M059J (cell line): ENCODE results near the gene NUP62. TPM values are rescaled to one million over a fixed set of nuclear protein-coding genes. Genes with fewer than 3 reads are reported as not detected.
A peak's percentile ranks its signal among the peaks of the same experiment; 100 is the strongest.
"Not testable (repeated sequence)": the region's sequence is repeated elsewhere in the genome, so short reads cannot be mapped to it uniquely, and the experiment has no call there.

Experiments
- DNase-seq: peaks from one replicate; pipeline ENCODE4 v3.0.0-alpha.2; 2012; ENCODE audit warnings: low read depth
- total RNA-seq: library from RNA; depleted of rRNA; stranded (reverse); fragments of >200 nt; shearing (Covaris generic); gene quantifications from 2 replicates; pipeline ENCODE4 v1.2.3, GENCODE V29; 2014; rRNA removed

The NUP62 gene, protein sequence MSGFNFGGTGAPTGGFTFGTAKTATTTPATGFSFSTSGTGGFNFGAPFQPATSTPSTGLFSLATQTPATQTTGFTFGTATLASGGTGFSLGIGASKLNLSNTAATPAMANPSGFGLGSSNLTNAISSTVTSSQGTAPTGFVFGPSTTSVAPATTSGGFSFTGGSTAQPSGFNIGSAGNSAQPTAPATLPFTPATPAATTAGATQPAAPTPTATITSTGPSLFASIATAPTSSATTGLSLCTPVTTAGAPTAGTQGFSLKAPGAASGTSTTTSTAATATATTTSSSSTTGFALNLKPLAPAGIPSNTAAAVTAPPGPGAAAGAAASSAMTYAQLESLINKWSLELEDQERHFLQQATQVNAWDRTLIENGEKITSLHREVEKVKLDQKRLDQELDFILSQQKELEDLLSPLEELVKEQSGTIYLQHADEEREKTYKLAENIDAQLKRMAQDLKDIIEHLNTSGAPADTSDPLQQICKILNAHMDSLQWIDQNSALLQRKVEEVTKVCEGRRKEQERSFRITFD
- 70.5 and 96.0 TPM in 2 replicates for total RNA-seq

DNA sequence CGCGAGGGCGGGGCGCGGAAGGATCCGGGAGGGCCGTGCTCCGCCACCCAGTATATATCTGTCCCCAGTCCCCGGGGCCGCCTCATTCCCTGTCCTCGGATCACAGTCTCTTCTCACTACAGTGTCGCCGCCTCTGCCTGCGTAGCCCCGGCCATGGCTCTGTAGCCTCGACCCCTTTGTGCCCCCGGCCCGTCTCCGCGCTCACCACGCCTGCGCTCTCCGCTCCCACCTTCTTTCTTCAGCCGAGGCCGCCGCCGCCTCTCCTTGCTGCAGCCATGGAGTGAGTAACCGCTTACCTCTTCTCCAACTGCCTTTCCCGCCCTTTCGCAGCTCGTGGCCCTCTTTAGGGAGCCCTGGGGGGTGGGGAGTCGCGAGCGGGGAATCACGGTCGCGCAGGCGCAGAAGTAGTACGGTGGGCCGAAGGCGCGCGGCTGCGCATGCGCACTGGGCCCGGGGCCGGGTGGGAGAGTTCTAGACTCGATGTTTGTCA lies at the start of gene NUP62, which contains the start of gene ATF5:
NUP62 (minus strand) TSS at position 384 of the 490 bp plus-strand sequence. CDS start 19,697 bp downstream, outside the sequence.
ATF5 (plus strand) TSS at position 85 of the 490 bp plus-strand sequence. CDS start 1,646 bp downstream, outside the sequence.
- DNase-seq, result peak; percentile 90

DNA sequence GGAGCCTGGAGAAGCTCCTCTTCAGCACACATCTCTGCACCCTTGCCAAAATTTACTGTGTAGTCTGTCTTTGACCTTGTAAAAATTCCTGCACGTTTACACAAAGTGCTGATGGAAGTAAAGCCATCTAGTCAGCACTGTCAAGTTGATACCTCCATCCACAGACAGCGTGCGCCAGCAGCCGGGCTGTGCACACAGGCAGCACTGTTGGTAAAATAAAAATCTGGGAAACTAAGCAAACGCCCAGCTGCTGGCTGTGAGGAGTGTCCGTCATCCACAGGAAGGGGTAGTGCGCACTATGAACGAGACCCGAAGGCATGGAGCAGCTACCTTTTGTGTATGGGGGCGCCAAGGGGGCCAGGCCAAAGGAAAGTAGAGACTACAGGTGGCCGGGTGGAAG lies 49.0 kb upstream of the NUP62 start:
- no peak for DNase-seq

DNA sequence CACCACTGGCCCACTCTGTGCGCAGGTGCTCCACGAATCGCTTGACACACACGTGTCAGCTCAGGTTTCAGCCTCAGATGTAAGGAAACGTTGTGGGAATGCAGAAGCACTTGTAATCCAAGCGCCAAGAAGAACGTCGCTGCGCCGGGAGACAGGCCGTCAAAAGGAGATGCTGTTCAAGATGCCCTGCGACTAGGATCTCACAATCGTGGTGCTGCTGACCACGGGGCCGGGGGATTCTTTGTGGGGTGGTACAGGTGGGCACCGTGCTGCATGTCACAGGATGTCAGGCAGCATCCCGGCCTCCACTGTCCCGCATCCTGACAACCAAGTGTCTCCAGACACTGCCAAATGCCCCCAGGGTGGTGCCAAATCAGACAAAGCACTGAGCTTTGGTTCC lies 48.6 kb upstream of the NUP62 start:
- no peak for DNase-seq

DNA sequence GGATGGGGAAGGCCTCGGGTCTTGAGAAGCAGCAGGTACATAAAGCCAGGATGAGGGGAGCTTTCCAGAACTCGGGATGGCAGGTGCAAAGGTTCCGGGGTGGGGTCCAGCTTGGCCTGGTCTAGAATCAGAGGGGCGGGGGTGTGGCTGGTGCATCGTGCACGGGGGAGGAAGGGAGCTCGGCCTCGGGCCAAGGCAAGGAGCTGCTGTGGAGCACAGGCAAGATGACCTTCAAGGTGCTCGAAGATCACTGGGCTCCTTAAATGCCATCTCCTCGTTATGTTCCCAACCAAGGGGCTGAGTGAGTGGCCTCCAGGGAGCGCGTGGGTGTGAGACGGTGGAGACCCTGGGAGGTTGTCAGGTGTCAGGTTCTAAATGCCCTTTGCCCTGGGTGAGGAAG lies 47.8 kb upstream of the NUP62 start:
- no peak for DNase-seq

DNA sequence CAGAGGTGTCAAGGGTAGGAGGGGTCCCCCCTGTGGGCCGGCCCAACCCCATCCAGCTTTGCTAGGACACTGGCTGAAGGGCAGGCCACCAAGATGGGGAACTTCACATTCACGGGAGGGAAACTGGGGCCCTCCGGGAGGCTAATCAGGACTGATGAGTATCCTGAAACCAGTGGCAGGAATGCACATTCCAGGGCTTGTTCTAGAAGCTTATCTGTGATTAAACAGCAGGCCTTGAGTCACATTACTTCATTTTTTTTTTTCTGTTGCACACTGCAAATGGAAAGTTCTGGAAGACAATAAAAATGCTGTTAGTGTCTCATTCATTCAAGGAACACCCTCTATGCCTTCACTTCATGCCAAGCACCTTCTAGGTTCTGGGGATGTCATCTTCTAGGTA lies 47.2 kb upstream of the NUP62 start:
- no peak for DNase-seq

DNA sequence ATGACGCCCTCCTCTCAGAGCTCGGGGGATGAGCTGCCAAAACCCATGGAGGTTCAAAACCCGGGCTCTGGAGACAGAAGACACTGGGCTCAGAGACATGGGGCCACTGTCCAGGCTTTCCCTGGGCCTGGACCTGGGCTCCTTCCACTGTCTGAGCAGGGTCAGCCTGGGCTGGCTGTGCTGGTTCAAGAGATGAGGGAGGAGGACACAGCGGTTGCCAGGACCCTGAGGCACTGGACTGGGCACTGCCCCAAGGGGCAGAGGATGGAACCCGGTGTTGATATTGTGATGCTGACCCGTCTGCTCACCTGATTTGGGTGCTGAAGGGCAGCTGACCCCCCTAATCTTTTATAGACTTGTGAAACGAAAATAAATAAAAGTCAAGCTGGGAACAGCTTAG lies 45.7 kb upstream of the NUP62 start:
- no peak for DNase-seq

DNA sequence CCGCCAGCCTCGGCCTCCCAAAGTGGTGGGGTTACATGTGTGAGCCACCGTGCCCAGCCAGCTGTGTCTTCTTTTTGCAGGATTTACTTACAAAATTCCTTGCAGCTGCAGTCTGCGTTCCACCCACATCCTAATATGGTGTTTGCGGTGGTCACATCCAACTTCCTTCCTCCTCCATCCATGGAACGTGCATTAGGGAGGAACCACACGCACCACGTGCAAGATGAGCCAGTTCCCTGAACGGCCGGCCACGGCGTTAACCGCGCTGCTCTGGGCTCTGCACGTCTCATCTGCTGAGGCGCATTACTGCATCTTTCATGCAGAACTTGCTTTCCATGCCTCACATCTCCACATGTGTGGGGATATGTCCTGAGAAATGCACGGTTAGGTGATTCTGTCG lies 44.7 kb upstream of the NUP62 start:
- no peak for DNase-seq

DNA sequence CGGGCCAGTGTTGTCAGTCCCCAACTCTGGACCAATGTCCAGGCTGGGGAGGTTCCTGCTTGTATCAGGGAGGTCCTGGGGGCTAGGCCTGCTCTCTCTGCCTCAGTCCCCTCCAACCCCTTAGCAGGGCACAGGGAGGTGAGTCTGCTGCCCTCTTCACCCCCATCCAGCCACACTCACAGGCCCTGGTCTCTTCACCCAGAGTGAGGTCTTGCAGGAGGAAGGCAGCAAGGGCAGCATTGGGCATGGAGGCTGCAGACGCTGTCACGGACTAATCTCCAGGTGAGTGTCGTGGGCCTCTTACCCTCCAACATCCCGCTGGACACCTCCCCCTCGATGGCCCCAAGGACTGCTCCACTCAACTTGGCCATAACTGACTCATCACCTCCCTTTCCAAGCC lies 43.5 kb upstream of the NUP62 start:
- DNase-seq, result no peak

DNA sequence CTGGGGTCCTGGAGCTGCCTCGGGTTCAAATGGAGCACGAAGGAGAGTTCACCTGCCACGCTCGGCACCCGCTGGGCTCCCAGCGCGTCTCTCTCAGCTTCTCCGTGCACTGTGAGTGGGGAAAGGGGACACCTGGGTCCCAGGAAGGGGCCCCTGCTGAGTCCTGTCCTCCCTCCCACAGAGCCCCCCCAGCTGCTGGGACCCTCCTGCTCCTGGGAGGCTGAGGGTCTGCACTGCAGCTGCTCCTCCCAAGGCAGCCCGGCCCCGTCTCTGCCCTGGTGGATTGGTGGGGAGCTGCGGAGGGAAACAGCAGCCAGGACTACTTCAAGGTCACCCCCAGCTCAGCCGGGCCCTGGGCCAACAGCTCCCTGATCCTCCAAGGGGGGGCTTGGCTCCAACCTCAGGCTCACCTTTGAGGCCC lies 42.7 kb upstream of the NUP62 start:
- DNase-seq, result no peak

DNA sequence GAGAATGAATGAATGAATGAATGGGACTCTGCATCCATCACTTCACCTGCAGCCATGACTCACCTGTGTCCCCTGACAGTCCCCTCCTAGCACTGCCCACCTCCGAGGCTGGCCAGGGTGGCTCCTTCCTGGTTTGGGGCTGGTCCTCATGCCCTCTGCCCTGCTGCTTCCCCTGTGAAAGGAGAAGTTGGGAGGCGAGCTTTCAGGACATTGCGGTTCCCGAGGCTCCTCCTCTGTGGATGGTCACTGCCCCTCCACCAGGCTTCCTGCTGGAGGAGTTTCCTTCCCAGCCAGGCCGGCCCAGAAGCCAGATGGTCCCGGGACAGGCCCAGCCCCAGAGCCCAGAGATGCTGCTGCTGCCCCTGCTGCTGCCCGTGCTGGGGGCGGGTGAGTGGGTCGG lies 40.1 kb upstream of the NUP62 start:
- DNase-seq, result not testable (repeated sequence)

DNA sequence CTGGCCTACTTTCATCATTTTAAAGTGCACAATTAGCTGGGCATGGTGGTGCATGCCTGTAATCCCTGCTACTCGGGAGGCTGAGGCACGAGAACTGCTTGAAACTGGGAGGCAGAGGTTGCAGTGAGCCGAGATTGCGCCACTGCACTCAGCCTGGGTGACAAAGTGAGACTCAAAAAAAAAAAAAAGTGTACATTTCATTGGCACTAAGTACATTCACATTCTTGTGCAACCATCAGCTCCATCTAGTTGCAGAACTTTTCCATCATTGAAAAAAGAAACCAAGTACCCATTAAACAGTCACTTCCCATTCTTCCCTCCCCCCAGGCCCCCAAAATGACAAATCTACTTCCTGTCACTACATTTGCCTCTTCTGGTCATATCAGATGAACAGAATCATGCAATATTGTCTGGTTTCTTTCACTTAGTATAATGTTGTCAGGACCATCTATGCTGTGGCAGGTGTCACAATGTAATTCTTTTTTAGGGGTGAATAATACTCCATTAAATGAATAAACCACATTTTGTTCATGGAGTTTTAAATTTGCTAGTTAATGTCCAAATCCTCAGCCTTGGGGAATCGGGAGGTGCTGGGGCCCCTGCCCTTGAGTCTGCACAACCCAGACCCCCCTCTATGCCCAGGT lies 39.1 kb upstream of the NUP62 start:
- DNase-seq, result no peak

DNA sequence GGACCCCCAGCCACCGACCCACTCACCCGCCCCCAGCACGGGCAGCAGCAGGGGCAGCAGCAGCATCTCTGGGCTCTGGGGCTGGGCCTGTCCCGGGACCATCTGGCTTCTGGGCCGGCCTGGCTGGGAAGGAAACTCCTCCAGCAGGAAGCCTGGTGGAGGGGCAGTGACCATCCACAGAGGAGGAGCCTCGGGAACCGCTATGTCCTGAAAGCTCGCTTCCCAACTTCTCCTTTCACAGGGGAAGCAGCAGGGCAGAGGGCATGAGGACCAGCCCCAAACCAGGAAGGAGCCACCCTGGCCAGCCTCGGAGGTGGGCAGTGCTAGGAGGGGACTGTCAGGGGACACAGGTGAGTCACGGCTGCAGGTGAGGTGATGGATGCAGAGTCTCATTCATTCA lies 31.7 kb upstream of the NUP62 start, which contains the start of gene SIGLEC11:
SIGLEC11 (minus strand) TSS at position 193 of the 400 bp plus-strand sequence; CDS start at position 102, 91 bp downstream.
- DNase-seq, result not testable (repeated sequence)

DNA sequence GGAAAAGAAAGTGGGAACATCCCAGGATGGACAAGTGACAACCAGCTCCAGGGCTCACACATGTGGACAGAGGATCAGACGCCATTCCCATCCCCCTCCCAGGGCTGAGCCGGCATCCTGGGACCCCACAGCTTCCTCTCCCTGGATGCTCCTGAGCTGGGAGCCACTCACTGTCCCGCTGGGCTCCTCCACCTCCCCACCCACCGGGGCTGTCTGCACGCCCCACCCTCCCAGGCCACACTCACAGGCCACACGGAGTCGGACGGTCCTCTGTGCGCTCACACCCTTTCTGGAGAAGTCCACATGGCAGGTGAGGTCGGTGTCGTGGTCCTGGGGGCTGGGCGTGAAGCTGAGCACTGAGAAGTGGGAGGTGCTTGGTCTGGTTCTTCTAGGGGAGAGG lies 30.6 kb upstream of the NUP62 start:
- not testable (repeated sequence) for DNase-seq

DNA sequence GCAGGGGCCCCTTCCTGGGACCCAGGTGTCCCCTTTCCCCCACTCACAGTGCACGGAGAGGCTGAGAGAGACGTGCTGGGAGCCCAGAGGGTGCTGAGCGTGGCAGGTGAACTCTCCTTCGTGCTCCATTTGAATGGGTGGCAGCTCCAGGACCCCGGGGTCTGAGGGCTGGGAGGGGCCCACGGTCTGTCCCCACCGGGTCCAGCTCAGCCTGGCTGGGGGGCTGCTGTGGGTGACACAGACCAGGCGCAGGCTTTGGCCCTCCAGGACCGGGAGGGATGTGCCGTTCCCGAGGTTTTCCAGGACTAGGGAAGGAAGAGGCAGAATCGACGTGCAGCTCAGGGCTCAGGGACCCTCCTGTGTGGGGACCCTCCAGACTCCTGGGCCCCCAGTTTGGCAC lies 29.3 kb upstream of the NUP62 start:
- not testable (repeated sequence) for DNase-seq

DNA sequence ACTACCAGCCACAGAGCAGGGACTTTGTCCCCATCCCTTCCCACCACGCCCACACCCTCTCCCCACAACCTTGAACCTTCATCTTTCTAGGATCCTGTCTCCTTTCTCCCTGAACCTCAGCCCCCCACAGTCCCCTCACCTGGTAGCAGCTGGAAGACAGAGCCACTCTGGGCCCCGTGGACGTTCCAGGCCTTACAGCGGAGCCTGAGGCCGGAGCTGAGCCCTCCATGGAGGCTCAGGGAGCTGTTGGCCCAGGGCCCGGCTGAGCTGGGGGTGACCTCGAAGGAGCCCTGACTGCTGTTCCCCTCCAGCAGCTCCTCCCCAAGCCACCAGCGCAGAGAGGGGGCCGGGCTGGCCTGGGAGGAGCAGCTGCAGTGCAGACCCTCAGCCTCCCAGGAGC lies 28.8 kb upstream of the NUP62 start:
- DNase-seq, result not testable (repeated sequence)

DNA sequence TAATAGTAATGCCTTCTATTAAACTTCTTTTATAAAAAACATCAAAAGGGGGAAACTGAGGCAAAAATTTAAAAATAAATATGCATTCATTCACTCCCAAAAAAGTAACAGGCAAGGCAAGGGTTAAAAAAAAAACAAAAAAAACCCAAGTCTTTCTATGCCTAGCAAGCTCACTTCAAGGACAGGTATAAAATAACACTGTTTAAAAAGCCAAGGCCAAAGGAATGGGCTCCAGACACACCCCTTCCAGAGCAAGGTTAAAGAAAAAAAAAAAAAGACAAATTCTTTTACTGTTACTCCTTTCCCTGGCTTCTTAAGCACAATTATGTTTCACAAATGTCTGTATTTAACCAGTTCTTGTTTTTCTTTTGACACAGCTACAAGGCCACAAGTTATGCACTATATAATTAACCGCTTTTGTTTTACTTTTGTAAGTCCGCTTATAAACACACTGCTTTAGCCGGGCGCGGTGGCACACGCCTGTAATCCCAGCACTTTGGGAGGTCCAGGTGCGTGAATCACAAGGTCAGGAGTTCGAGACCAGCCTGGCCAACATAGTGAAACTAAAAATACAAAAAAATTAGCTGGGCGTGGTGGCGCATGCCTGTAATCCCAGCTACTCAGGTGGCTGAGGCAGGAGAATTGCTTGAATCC lies 28.1 kb upstream of the NUP62 start:
- no peak for DNase-seq

DNA sequence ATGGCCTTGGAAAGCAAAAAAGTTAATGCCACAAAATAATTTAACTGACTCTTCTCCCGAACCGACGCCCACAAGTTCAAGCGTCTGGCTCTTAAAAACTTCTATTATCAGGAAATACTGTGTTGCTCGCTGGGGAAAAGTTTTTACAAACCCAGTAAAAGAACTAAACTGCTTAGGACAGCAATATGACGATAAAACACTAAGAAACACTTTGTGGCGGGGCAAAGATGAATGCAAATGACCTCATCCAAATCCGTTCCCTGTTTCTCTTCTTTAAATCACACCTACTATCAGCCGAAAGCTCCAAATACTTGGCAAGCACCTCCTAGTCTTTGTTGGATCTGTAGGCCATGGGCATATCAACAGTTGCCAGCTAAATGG lies 26.8 kb upstream of the NUP62 start:
- no peak for DNase-seq

DNA sequence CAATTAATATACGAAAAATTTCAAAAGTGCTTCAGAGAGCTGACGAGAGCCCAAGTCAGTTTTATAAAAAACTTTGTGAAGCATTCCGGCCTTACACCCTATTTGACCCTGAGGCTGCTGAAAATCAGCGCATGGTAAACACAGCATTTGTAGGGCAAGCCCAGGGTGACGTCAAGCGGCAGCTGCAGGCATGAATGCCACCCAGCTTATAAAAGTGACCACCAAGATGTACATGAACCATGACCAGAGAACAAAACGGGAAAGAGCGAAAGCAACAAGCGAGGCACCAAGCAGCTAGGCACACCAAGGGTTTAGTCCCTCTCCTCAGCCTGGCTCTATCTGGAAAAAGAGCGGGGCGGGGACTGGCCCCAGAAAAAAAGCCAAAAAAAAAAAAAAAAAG lies 25.6 kb upstream of the NUP62 start:
- no peak for DNase-seq

DNA sequence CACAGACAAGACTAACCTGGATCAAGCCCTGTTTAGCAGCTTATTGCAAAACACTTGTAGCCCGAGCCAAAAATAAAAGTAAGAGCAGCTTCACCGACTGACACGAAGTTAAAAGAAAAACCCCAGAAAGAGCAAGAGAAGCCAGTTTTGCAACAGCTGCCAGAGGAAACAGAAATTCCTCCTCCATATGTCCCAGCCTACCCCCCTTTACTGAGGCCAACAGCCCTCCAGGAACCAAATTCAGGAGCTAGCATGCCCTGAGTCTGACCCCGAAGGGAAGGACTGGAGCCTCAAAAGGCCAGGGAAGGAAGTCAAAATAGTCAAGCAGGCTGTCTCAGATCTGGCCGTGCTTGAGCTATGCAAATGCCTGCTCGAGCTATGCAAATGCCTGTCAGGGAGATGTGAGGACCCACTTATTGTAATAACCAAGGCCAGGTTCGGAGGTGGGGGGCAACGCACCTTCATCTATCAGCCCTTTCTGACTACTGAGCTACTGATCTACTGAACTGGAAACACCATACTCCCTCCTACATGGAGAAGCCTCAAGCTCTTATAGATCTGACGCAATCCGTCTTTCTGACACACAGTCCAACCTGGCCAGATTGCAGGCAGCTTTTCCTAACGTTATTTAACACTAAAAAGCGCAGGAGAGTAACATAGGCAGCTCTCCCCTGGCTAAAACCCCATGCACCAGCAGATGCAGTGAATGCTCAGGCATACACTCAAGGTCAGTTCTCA lies 25.0 kb upstream of the NUP62 start:
- DNase-seq, result no peak

DNA sequence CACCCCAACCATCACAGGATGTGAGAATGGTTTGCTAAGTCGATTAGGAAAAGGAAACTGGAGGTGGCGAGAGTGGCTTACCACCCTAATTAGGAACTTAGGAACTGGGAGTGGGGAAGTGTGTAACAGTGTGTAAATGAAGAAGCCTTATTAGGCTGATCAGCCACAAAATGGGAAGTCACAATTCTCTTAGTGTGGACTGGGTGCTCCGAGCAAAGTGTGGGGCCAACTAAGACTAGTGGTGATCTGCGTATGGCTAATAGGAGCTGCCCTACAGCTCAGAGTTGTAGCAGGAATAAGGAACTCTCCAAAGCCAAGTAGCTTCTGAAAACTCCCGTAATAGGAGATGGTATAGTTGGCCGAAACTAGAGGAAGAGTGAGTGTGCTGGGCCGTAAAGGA lies 24.1 kb upstream of the NUP62 start:
- no peak for DNase-seq

DNA sequence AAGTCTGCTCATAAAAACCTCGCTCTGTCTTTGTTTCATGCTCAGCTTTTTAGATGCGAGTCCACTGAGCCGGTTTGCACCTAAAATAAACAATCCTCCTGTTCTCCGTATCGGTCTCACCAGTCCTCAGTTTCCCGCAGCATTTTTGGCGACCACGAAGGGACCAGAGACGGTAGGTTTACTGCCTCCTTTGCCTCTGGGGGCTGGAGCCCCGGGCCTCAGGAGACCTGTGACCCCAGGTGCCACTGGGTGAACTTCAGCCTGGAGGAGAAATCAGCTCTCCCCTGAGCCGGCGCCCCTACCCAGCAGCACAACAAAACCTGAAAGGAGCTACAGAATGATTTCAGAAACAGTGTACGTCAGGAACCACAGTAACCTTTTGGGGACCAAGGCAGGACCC lies 23.6 kb upstream of the NUP62 start:
- no peak for DNase-seq

DNA sequence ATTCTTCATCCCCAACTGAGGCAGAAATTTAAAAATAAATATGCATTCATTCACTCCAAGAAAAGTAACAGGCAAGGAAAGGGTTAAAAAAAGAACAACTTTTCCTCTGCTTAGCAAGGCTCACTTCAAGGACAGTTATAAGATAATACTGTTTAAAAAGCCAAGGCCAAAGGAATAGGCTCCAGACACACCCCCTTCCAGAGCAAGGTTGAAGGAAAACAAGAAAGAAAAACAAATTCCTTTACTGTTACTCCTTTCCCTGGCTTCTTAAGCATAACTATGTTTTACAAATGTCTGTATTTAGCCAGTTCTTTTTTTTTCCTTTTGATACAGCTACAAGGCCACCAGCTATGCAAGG lies 23.2 kb upstream of the NUP62 start:
- DNase-seq, result no peak
